Astrocyte of the cerebellum (primary cell): ENCODE results near the gene URAD.
A peak's percentile ranks its signal among the peaks of the same experiment; 100 is the strongest.

Experiments used
- DNase-seq: peaks from one replicate; pipeline ENCODE4 v3.0.0-alpha.2; 2011; ENCODE audit warnings: low read depth
- H3K4me3 ChIP-seq: 2 replicates; pipeline ENCODE4 v1.5.1; 2011; ENCODE audit warnings: mild to moderate bottlenecking, low read depth, low read length, moderate library complexity
- CTCF ChIP-seq: IDR thresholded peaks from 2 replicates; pipeline ENCODE4 v1.5.1; 2012; ENCODE audit warnings: low read length, low read depth, moderate library complexity, mild to moderate bottlenecking; ENCODE audit errors: missing control alignments
- in situ Hi-C: cut with HindIII; loops from 2 replicates; pipeline ENCODE4 v1.10.0; 2017; ENCODE audit warnings: low sequenced_read_pairs

The URAD gene

GRCh38 chr13:28001049-28001448, 12.6 kb upstream of the URAD start:
- in situ Hi-C loops, result no loop called here
- TF ChIP-seq CTCF, result no peak
- no peak for DNase-seq
- H3K4me3 ChIP-seq, result no peak overlapping the region

- no peak overlapping the region for H3K4me3 ChIP-seq
- in situ Hi-C loops, result no loop called here
- TF ChIP-seq CTCF, result no peak
- no peak for DNase-seq
Measured at GRCh38 chr13:28000567-28000966, 12.1 kb upstream of the URAD start.

GRCh38 chr13:27997904-27998522, 9.5 kb upstream of the URAD start:
- TF ChIP-seq CTCF, result peak; percentile 51
- no peak for DNase-seq
- in situ Hi-C loops, result no loop called here
- no peak overlapping the region for H3K4me3 ChIP-seq

GRCh38 chr13:27991881-27992280, 3.4 kb upstream of the URAD start:
- TF ChIP-seq CTCF, result no peak
- H3K4me3 ChIP-seq, result no peak overlapping the region
- in situ Hi-C loops, result no loop called here
- DNase-seq, result no peak

- in situ Hi-C loops, result no loop called here
- TF ChIP-seq CTCF, result no peak
- no peak for DNase-seq
- H3K4me3 ChIP-seq, result no peak overlapping the region
Measured at GRCh38 chr13:27985600-27985999, 2.9 kb downstream of the URAD start.

- DNase-seq, result no peak
- in situ Hi-C loops, result no loop called here
- no peak overlapping the region for H3K4me3 ChIP-seq
- TF ChIP-seq CTCF, result no peak
Measured at GRCh38 chr13:27982361-27982760, 6.1 kb downstream of the URAD start.
